ENCODE data around the gene APIP.

Gene APIP

GRCh38 chr11:34881900-34882299 is 34.3 kb downstream of the APIP start:
- no peak for DNase-seq

DNA sequence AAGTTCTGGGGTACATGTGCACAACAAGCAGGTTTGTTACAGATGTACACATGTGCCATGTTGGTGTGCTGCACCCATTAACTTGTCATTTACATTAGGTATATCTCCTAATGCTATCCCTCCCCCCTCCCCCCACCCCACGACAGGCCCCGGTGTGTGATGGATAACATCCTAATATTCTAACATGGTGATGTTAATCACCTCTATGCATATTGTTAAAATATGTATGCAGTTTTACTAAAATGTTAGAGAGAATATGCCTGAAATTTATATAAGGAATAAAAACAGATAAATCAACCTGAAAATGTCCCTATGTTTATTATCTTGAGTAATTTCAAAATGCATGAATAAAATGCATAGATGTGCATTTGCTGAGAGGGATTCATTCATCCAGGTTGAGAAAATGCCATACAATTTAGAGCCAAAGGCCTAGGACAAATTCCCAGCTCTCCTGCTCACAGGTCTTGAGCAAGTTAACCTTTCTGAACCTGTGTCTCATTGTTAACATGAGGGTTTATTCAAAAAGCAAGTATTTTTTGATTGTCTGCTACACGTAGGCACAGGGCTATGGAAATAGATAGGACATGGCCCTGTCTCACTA is 38.7 kb downstream of the APIP start:
- no peak for DNase-seq

- no peak for DNase-seq
Observed at GRCh38 chr11:34874202-34874601, 42.0 kb downstream of the APIP start.

GRCh38 chr11:34870548-34871196 is 45.5 kb downstream of the APIP start:
- DNase-seq, result no peak

DNA sequence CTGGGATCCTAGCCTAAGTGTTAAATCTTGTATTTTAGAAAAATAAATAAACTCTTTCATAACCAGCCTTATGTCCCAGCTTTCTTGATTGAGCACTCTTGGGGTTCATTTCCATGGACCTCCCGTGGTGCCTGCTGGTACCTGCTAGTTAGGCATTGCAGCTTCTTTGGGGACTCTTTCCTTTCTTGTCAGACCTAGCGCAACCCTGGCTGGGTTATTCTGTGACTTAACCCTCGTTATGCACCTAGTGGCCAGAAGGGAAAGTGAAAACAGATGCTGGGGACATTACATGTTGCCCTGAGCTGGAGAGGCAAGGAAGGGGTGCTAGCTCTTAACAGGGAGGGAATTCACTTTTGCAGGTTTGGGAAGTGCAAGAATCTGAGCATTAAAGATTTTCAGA is 46.8 kb downstream of the APIP start:
- DNase-seq, result no peak

- DNase-seq, result no peak
Observed at GRCh38 chr11:34866375-34866774, 49.8 kb downstream of the APIP start.

DNA sequence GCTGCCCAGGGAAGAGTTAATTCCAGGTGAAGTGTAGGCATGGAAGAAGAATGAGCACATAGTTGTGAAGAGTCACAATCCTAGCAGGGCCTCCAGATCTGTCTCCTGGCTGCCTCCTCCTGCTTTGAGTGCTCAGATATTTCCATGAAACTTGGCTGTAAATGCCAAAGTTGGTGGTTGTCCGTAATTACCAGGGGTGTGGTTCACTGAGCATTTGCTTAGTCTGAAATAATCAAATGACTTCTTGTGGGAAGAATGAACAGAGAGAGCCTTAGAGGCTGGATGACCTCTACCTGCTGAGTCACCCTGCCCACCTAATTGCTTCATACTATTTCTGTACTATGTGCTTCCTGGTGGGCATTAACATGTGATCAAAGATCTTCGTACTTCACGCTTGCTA is 50.9 kb downstream of the APIP start:
- DNase-seq, result no peak

DNA sequence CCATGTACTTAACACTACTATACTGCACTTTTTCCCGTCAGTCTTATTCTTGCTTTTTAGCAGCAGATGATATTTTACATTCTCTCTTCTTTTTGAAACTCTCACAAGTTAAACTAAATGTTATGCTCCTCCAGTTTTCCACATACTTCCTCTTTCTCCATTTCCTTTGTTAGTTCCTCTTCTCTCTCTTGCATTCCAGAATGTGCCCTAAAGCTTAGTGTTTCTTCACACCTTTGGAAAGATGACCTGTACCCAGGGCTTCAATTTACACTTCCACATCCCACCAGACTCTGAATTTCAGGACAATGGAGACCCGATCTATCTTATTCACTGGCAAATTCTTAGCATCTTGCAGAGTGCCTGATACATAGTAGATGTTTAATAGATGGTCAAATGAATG is 51.8 kb downstream of the APIP start:
- DNase-seq, result no peak

- no peak for DNase-seq
Observed at GRCh38 chr11:34863048-34863447, 53.1 kb downstream of the APIP start.

GRCh38 chr11:34860518-34860917 is 55.7 kb downstream of the APIP start:
- no peak for DNase-seq

GRCh38 chr11:34860034-34860433 is 56.1 kb downstream of the APIP start:
- no peak for DNase-seq

DNA sequence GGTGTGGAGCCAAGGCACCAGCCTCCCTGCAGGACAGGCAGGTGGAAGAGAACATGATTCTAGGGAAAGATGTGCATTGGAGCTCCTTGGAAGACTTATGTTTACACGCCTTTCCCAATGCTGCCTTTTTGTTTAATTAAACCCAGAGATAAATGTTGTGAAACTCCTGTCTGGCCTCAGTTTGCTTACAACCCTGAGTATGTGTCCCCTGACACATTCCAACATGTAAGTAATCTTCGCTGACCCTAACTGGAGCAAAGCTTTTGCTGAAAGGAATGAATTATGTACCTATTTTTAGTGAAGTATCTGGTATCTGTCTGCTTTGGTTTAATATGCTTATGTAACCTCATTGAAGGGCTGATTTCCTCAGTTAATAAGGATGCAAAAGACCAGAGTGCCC is 56.7 kb downstream of the APIP start:
- DNase-seq, result no peak

GRCh38 chr11:34857463-34857862 is 58.7 kb downstream of the APIP start:
- DNase-seq, result no peak

- DNase-seq, result no peak
Observed at GRCh38 chr11:34856251-34856650, 59.9 kb downstream of the APIP start.

DNA sequence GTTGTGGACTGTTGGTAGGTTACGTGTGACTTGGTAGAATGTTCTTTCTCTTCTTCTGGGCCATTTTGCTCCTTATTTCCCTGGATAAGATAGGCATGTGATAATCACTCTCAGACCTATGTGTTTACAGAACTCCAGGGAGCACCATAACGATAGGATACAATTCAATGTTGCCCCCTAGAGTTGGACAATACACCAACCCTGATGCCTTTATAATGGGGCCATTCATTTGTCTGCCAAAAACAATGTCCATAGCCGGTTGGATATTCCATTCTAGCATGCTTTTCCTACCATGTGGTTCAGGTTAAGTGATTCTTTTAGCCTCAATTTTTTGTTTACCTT is 60.5 kb downstream of the APIP start:
- no peak for DNase-seq

DNA sequence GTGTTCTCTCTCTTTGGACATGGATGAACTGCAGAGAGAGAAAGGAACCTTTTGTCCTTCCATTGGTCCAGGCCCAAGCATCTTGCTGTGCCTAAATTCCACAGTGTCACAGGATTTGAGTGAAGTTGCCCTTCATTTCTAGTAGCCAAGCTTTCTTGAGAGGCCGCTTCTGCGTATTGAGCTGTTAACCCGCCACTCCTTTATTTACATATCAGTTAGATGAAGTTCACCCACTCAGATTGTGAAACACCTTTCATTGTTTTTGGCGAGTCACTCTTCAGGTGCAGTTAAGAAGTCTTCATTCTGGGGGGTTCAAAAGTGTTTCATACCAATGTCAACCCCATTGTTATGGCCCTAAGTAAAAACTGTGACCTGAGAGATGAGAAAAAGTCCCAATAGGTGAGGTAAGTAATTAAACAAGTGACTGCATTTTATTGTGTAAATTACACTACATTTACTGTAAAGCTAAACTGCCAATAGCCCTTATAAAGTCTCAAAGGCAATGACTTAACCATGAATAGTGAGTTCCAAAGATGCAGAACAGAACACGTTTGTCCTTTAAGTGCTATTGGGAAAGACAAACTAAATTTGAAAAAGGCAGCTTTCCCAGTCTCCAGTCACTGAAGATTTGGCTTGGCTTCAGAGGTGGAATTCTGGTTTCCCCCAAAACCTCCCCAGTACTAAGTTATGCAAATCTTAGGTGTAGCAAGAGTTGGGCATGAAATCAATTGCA is 61.0 kb downstream of the APIP start:
- DNase-seq, result no peak

- DNase-seq, result no peak
Observed at GRCh38 chr11:34851916-34852315, 64.3 kb downstream of the APIP start.

DNA sequence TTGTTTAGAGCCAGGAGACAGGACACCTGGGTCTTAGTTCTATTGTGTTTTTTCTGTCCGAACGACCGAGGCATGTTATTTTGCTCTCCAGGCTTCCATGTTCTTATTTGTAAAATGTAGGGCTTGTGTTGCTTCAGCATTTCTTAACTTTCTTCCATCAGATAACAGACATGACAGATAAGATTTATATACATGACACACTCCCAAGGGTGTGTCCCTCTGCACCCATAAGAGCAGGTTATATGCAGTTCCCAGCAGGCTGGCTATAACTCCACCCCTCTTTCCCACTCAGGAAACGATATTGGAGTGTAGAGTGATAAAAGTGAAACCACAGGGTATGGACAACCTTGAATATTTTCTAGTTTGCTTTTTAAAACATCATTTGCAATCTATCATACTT is 65.8 kb downstream of the APIP start:
- DNase-seq, result no peak

DNA sequence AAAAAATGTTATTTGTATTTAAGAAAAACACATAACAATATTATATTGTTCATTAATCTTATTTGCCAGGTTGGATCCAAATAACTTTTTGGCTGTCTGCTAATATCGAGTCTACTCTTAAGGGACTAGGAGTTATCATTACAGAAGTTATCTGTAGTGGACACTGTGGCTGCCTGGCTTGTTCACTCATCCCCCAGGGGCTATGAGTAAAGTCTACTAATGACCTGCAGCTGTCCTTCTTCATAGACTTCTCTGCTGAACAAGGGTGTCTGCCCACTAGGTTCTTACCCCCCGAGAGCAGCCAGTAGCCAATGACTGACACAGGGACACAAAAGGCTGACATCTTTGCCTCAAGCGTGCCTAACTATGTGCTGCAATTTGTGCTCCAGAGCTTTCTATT is 69.7 kb downstream of the APIP start:
- DNase-seq, result no peak

GRCh38 chr11:34844463-34845112 is 71.6 kb downstream of the APIP start:
- DNase-seq, result no peak

- DNase-seq, result no peak
Observed at GRCh38 chr11:34843271-34843670, 72.9 kb downstream of the APIP start.

- no peak for DNase-seq
Observed at GRCh38 chr11:34840736-34841386, 75.3 kb downstream of the APIP start.

GRCh38 chr11:34839969-34840368 is 76.2 kb downstream of the APIP start:
- no peak for DNase-seq

Measured in activated effector memory CD4-positive, alpha-beta T cell treated with Interleukin-2 at 50 U/mL for 16 hours (primary cell).